Bronchial epithelial cell (primary cell): Measurements from ENCODE around the gene LOXHD1. TPM values are rescaled to one million over a fixed set of nuclear protein-coding genes. Genes with fewer than 3 reads are reported as not detected.
A peak's percentile ranks its signal among the peaks of the same experiment; 100 is the strongest.

Experiments used
- DNase-seq: peaks from one replicate; pipeline ENCODE4 v3.0.0-alpha.2; 2010; ENCODE audit warnings: low read depth
- FAIRE-seq: peaks from 2 replicates; lab custom pipeline; 2011; peaks lifted over from hg19 to GRCh38; lab: Jason Lieb, UNC
- H3K27me3 ChIP-seq: 2 replicates; pipeline ENCODE4 v1.5.1; 2011; ENCODE audit warnings: low read length; ENCODE audit not compliant: control insufficient read depth, insufficient read depth
- H3K36me3 ChIP-seq: 2 replicates; pipeline ENCODE4 v1.5.1; 2011; ENCODE audit warnings: low read length; ENCODE audit not compliant: control insufficient read depth, insufficient read depth
- H3K4me3 ChIP-seq: 2 replicates; pipeline ENCODE4 v1.5.1; 2011; ENCODE audit warnings: mild to moderate bottlenecking, low read depth, low read length, control low read depth
- CTCF ChIP-seq: IDR thresholded peaks from 2 replicates; pipeline ENCODE4 v1.5.1; 2011; ENCODE audit warnings: mild to moderate bottlenecking, moderate library complexity, low read length, control low read depth, inconsistent platforms; ENCODE audit not compliant: insufficient read depth, severe bottlenecking
- total RNA-seq: library from RNA; depleted of rRNA; stranded (reverse); fragments of >200 nt; gene quantifications from 2 replicates; pipeline ENCODE4 v1.2.1, GENCODE V29; 2014

LOXHD1 gene
- total RNA-seq = not detected in 2 replicates

GRCh38 chr18:46657115-46657955, at the start of gene LOXHD1:
Gene LOXHD1, minus strand, starts transcription at chr18:46657220. Its CDS starts 187 bp downstream, at chr18:46657033.
- Histone ChIP-seq H3K27me3 (no peaks in the 10 kb centered on the region), H3K4me3 (no peak within 1 kb of the TSS), H3K36me3 (no peaks in the 10 kb centered on the region)
- no peak for DNase-seq
- no peak for FAIRE-seq
- no peak for TF ChIP-seq CTCF

GRCh38 chr18:46705521-46705920, 48.5 kb upstream of the LOXHD1 start:
- Histone ChIP-seq H3K36me3 (no peaks in the 10 kb centered on the region), H3K4me3 (no peak overlapping the region), H3K27me3 (no peaks in the 10 kb centered on the region)
- no peak for DNase-seq
- no peak for TF ChIP-seq CTCF
- FAIRE-seq = no peak

GRCh38 chr18:46704816-46705215, 47.8 kb upstream of the LOXHD1 start:
- DNase-seq (no peak), FAIRE-seq (peak; percentile 79)
- Histone ChIP-seq H3K4me3 (no peak overlapping the region), H3K36me3 (no peaks in the 10 kb centered on the region), H3K27me3 (no peaks in the 10 kb centered on the region)
- TF ChIP-seq CTCF = no peak

GRCh38 chr18:46704189-46704588, 47.2 kb upstream of the LOXHD1 start:
- TF ChIP-seq CTCF = no peak
- Histone ChIP-seq H3K27me3 (no peaks in the 10 kb centered on the region), H3K36me3 (no peaks in the 10 kb centered on the region), H3K4me3 (no peak overlapping the region)
- FAIRE-seq (no peak), DNase-seq (no peak)

GRCh38 chr18:46702471-46702870, 45.5 kb upstream of the LOXHD1 start:
- Histone ChIP-seq H3K36me3 (no peaks in the 10 kb centered on the region), H3K4me3 (no peak overlapping the region), H3K27me3 (no peaks in the 10 kb centered on the region)
- no peak for FAIRE-seq
- no peak for TF ChIP-seq CTCF
- no peak for DNase-seq
